GM21737 (cell line): ENCODE data around the gene DHRS7.
"Not testable (repeated sequence)": the region's sequence is repeated elsewhere in the genome, so short reads cannot be mapped to it uniquely, and the experiment has no call there.

Source experiments
- ATAC-seq: cut with Tn5 transposase; IDR thresholded peaks from one replicate; pipeline ENCODE4 v1.9.1; 2021; ENCODE audit warnings: mild to moderate bottlenecking, moderate library complexity; ENCODE audit not compliant: unreplicated experiment

The DHRS7 gene

DNA sequence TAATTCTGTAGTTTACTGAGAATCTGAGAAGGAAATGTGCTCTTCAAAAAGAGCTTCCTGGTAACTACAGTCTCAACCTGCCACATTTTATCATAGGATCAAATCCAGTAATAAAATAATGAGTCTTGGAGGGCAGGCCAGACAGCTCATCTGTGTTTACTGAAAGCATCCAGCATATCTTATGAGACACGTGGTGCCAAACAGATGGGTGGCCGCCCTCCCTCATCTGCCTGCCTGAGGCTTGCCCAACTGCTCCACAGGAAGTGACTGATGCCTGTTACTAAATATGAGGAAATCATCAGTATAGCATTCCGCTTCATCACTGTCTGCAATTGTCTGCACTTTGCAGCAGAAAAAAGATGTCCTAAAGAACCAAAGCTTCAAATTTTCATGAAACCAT, 13.5 kb downstream of the DHRS7 start:
- ATAC-seq = peak; percentile 88

DNA sequence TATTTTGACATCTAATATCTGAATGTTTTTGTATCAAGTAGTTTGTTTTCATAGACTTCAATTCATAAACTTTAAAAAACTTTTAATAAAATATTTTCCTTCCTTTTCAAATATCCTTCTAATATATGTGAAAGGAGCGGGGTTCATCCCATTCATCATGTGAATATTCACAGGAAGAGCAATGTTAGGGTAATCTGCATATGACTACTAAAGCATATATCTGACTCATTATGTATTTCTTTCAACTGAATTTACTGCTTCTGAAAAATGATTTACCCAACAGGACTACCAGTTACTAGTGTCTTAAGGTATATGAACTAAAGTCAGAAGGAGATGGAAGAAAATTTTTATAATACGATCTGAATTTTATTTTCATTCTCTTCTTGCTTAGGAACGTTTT, 30.5 kb downstream of the DHRS7 start:
- no peak for ATAC-seq

DNA sequence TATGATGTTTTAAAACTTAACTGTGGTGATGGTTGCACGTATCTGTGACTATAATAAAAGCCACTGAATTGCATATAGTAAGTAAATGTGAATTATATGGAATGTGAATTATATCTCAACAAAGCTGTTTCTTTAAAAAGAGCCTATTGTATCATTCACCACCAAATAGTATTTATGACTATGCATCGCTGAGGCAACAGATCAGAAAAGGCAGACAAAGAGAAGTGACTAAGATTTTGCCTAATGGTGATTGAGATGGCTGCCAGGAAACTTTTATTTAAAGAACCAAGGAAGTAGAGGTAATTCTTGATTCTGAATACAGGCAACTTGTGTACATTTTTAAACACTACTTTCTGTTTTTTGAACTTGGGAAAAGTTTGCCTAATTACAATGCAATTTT, 31.7 kb downstream of the DHRS7 start:
- no peak for ATAC-seq

DNA sequence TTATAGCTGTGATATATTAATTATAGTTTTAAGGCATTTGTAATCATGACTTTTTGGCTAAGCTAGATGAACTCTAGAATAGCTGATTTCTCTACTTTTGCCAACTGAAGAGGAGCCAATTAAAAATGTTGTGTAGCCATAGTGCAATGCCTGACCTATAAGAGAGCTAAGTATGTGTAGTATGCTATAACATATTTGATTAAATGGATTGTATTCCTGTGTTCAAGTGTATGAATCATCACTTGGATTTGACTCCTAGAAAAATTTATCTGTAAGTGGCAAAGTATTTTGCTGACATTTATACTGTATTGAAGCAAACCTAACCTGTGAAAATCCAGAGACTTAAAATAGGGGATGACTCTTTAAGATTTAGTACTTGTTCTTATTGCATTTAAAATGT, 39.3 kb downstream of the DHRS7 start:
- ATAC-seq = no peak

DNA sequence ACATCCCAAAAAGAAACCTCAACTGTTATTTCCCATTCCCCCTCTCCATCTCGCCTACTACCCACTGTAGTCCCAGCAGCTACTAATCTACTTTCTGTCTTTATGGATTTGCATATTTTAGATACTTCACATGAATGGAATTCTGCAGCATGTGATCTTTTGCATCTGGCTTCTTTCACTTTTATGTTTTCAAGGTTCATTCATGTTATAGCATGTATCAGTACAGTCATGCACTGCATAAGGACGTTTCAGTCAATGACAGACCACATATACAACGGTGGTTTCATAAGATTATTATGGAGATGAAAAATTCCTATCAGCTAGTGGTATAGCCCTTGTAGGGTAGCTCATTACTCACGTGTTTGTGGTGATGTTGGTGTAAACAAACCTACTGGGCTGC, 49.0 kb downstream of the DHRS7 start:
- ATAC-seq = no peak

DNA sequence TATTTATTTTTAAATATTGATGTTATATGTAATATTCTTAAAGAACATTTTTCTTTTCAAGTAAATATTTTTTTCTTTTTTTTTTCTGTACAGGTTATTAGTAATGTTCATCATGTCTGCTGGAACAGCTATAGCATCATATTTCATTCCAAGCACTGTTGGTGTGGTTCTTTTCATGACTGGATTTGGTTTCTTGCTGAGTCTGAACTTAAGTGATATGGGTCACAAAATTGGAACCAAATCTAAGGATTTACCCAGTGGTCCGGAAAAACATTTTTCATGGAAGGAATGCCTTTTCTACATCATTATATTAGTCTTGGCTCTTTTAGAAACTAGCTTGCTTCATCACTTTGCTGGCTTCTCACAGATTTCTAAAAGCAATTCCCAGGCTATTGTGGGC, 50.3 kb downstream of the DHRS7 start:
- no peak for ATAC-seq

DNA sequence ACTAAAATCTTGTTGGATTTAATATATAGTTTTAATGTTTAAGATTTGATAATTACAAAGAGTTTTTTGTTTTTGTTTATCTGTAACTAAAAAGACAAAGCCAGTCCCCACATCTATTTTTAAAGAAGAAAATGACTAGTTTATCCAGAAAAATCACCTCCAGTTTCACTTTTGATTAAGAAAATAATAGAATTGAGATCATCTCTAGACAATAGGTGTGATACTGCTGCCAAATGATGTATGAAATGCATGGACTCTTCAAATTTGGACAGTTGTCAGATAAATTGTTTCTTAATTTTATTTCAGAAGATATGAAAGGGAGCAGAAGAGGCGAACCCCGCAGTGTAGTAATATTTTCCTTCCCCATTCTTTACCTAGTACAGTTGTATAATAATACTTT, 53.5 kb downstream of the DHRS7 start:
- ATAC-seq = no peak

DNA sequence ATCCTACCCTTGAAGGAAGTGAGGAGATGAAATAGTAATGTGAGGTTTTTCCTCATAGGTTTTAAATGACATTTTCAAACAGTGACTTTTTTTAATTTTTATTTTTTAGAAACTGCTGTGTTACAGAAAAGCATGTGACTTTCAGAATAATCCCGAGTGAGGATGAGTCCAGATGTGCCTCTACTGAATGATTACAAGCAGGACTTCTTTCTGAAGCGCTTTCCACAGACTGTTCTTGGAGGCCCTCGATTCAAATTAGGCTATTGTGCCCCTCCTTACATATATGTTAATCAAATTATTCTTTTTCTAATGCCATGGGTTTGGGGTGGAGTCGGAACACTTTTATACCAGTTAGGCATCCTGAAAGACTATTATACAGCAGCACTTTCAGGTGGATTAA, 57.7 kb downstream of the DHRS7 start:
- ATAC-seq = no peak

DNA sequence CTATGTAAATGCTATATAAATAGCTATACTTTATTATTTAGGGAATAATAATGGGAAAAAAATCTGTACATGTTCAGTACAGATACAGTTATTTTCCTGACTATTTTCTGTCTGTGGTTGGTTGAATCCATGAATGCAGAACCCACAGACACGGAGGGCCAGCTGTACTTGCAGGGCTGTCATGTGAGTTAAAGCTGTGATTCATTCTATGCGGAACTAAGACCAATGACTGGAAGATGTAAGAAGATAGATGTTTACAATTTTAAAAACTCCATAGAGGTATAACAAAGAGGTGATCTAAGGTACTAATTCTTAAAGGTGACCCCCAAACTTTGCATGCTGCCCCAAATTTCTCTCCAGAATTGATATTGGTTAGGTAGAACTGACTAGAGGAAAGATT, 58.9 kb downstream of the DHRS7 start:
- ATAC-seq = no peak

DNA sequence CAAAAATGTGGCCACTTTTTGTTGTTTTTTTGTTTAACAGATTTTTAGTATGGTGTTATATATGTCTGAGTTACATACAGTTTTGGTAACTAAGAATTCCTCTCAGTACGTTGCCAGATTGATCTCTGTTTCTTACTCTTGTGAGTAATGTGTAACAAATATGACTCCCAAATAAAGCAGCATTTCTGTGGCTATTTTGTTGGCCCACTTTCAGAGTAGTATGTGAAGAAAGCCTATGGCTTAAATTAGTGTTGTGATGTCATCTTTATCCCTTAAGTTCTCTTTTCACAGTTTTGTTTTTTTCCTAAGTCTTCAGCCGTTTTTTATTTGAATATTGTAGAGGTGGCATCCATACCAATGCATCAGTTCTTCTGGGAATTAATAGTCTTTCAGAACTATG, 62.8 kb downstream of the DHRS7 start:
- ATAC-seq = no peak

DNA sequence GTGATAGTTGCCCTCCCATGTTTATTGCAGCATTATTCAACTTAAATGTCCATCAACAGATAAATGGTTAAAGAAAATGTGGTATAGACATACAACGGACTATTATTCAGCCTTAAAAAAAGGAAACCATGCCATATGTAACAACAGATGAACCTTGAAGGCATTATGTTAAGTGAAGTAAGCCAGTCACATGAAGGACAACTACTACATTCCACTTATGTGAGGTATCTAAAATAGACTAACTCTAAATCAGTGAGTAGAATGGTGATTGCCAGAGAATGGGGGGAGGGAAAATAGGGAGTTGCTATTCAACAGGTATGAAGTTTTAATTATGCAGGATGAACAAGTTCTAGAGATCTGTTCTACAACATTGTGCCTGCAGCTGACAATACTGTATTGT, 63.4 kb downstream of the DHRS7 start:
- no peak for ATAC-seq

DNA sequence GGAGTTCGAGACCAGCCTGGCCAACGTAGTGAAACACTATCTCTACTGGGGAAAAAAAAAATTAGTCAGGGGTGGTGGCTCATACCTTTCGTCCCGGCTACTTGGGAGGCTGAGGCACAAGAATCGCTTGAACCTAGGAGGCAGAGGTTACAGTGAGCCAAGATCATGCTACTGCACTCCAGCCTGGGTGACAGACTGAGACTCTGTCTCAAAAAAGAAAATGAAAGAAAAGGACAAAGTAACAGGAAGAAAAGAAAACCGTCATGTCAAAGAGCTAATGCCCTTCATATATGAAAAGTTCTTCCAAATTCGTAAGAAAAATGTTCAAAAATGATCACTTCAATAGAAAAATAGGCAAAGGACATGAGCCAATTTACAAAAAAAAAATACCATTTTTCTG, 65.3 kb downstream of the DHRS7 start:
- not testable (repeated sequence) for ATAC-seq

DNA sequence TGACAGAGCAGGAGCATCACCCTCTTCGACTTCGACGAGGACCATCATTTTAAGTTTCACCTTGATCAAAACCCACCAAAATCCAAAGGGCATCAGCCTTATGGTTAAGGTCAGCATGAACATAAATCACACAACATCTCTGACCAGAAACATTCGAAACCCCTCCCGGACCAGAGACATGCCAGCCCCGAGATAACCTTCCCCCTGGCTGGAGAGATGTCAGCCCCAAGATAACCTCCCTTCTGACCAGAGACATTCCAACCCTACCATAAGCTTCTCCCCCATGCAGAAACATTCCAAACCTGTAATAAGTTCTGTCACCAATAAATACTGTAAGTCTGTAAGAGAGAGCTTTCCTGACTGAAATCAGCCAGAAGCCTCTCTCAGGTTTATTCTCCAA, 67.2 kb downstream of the DHRS7 start:
- ATAC-seq = no peak

DNA sequence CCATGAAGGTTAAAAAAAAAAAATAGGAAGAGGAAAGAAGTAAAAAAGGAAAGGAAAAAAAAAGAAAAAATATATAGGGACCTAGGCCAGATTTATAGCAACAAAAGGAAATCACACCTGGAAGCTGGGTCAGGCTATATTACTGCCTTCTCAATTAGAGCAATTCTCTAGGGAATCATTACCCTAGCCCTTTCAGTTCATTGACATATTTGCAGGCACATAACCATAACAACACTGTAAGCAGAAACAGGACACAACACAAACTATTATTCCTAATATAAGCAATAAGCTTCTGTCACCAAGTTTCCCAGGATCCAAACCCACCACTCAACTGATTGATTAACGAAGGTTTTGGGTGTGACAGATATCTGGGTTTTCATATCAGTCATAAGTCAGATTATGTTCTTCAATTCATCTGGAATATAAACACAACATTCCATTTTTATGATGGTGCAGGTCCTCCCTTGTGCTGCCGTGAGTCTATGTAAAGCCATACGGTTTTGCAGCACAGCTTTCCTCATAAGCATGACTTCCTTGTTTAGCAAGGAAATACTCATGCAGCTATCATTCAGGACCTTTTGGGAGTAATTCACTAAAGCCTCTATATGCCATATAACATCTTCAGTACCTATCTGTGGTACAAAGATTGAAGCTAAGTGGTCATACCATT, 69.3 kb downstream of the DHRS7 start:
- ATAC-seq = no peak

DNA sequence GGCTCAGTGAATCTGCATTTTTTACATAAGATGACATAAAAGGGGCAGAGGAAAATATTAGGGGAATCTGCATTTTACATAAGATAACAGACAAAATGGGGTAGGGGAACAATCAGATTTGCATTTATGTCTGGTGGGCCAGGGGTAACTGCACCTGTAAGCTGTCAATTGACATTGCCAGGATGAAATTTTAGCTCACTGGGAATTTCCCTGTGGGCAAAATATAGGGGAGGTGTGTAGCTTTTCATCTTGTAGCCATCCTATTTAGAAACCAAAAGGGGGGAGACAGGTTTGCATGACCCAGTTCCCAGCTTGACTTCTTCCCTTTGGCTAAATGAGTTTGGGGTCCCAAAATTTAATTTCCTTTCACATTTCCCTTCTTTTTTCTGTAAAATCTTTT, 70.0 kb downstream of the DHRS7 start:
- no peak for ATAC-seq

DNA sequence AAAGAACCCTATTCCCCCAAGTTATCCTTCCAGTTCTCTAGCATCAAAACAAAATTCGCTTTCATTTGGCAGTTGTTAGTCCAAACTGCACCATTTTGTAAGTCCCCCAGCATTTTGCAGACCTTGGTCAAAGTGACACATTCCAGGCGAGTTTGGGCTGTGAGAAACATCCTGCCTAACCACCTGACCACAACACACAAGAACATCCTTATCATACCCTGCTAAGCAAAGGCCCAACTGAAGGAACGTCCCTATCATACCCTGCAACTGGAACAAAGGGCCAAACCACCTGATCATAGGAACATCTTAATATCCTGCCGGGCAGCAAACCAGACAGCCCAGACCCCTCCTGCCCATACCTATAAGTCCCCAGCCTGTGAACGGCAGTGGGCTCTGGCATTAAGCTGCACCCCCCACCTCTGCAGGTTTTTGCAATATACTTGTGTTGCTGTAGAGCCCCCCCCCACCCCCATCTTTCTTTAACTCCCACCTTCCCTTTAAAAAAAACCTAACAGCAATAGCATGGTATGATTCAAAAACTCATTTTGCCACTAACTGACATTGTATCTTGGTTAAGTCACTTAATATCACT, 70.8 kb downstream of the DHRS7 start:
- no peak for ATAC-seq
